G401.6 (cell line): ENCODE measurements around the gene TENT5A.
"Not testable (repeated sequence)": the region's sequence is repeated elsewhere in the genome, so short reads cannot be mapped to it uniquely, and the experiment has no call there.

ENCODE experiments used
- FAIRE-seq: peaks from 2 replicates; lab custom pipeline; 2012; peaks lifted over from hg19 to GRCh38; lab: Jason Lieb, UNC

Gene TENT5A

DNA sequence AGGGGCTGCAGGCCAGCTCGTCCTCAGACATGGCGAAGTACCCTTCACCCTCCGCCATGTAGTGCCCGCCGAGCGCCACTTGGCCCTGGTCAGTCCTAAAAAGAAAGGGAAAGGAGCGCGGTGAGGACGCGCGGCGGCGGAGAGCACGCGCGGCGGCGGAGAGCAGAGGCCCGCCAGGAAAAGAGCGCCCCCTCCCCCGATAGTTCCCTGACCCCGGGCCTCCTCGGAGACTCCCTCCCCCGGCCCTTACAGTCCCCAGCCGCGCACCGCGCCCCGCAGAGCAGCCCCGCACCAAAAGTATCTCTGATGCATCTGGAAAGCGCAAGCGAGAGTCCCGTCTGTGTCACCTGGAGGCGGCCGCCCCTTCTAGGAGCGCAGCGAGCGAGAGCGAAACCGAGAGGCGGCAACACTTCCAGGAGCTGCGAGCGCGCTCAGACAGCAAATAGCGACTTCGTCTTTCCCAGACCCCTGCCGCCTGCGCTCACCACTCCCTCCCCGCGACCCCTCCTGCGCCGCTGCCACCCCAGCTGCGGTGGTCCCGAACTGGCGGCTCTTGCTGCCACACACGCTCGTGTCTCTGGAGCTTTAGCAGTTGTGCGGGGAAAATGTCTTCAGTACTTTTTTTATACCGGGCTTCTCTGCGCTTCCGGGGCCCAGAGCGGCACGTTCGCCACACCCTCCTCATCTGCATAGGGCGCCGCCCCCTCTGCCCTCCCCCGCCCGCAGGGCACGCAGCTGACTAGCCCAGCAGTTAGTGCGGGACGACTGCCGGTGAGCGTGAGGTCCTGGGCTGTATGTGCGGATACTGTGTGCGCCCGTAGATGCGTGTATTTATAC lies at the start of gene TENT5A:
Gene TENT5A (minus strand): TSS at position 598 of the 837 bp plus-strand sequence. CDS start 540 bp downstream, at position 58.
- no peak for FAIRE-seq

DNA sequence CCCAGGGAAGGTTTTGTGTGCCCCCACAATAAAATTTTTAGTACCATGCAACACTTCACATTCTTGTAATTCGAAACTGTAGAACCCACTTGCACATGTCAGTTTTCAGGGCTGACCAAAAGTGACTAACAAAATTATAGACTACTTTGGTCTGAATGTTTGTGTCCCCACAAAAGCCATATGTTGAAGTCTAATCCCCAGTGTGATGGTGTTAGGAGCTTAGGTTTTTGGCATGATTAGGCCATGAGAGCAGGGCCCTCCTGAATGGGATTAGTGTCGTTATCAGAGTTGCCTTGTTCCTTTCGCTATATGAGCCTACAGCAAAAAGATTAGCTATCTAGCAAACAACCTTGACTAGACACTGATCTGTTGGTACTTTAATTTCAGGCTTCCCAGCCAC lies 49.0 kb upstream of the TENT5A start:
- FAIRE-seq, result no peak

DNA sequence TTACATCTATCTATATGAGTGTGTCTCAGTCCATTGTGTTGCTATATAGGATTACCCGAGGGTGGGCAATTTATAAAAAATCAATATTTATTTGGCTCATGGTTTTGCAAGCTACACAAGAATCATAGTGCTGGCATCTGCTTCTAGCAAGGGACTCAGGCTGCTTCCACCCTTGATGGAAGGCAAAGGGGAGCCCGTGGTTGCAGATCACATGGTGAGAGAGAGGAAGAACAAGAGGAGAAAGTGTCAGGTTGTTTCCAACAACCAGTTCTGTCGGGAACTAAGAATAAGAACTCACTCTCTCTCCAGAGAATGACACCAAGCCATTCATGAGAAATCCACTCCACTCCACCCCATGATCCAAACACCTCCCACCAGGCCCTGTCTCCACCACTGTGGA lies 48.2 kb upstream of the TENT5A start:
- FAIRE-seq, result no peak

DNA sequence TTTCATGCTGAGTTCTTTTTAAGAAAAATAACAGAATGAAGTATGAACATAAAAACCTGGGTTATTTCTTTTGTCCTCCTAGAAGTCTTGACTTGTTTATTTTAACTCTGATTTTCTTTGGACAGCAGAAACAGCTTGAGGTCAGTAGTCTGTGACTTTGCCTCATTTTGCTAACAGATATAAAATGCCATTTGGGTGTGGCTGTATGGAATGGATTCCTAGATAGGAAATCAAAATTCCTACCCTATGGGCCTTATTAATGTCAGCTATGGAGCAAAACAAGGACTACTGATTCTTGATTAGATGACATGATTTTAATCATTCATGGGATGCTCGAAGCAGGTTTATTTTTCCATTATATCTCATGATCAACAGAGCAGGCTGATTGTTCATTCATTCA lies 46.8 kb upstream of the TENT5A start:
- no peak for FAIRE-seq

DNA sequence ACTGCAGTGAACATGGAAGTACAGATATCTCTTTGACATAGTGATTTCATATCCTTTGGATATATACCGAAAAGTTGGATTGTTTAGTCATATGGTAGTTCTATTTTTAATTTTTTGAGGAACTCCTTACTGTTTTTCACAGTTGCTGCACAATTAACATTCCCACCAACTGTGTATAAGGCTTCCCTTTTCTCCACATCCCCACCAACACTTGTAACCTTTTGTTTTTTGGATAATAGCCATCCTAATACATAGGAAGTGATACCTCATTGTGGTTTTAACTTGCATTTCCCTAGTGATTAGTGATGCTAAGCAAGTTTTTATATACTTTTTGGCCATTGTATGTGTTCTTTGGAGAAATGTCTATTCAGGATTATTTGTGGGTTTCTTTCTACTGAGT lies 45.1 kb upstream of the TENT5A start:
- no peak for FAIRE-seq

DNA sequence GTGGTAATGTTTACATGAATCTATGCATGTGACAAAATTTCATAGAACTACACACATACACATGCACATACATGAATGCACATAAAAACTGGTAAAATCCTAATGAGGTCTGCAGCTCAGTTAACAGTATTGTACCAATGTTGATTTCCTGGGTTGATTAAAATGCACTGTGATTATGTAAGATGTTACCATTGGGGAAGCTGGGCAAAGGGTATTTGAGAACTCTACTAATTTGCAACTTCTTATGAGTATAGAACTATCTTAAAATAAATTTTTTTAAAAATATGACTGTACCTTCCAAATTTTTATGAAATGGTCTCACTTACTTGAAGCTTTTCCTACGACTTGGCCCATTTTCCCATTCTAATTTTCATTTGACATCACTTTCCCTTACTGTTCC lies 43.4 kb upstream of the TENT5A start:
- FAIRE-seq, result no peak

DNA sequence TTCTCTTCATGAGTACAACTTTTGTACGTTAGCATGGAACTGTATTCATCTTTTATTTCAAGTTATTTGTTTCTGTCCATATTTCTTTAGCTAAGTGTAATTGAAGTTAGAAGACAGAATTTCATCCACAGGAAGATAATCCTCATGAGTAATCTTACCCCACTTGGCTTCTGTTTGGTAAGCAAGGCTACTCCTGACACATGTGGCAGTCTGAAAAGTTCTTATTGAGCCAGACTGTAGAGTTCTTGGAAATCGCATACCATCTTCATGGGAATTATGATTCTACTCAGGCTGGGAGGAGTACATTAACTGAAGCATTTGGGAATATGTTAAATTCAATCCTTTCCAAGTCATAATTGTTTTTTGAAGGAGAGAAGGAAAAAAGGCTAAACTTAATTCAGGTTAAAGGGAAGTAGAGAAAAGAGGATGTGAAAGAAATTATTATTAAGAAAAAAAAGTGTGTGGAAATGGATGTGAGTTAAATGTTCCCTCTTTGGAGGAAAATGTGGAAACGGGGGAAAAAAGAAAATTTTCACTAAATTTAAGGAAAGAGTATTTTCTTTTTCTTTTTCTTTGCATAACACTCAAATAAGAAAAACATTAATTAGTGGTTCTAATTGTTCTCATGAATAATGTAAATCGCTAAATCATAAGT lies 41.5 kb upstream of the TENT5A start:
- FAIRE-seq, result no peak

DNA sequence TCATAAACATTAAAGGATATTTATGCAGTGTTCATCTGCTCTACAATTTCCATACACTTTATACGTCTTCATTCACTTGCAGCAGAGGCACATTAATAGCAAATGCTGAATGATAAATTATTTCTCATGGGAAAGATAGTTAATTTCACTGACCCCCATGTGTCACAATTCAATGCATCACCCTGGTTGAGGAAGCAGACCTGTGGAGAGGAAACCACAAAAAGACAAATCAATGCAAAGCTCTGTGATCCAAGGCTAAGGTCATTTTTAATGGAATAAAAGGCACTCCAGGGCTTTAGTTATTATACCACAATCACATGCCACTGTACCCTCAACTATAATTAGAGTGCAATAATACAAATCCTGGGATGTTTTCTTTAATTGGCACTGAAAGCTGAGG lies 40.3 kb upstream of the TENT5A start:
- FAIRE-seq, result no peak

DNA sequence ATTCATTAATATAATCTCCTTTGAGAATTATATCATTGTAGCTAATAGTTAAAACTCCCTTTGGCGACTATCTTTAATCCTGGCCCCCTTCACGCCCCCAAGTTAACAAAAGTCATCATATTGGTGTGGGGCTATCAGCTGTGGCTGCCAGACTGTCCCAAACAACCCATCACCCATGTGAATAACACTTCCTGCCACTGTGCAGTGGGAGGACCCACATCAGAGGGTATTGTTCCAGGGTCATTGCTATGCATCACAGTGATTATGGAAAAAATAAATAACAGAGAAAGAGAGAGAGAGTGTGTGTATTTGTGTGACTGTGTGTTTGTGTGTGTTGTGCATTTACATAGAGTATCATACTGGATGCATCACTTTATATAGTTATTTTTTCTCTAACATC lies 39.3 kb upstream of the TENT5A start:
- no peak for FAIRE-seq

DNA sequence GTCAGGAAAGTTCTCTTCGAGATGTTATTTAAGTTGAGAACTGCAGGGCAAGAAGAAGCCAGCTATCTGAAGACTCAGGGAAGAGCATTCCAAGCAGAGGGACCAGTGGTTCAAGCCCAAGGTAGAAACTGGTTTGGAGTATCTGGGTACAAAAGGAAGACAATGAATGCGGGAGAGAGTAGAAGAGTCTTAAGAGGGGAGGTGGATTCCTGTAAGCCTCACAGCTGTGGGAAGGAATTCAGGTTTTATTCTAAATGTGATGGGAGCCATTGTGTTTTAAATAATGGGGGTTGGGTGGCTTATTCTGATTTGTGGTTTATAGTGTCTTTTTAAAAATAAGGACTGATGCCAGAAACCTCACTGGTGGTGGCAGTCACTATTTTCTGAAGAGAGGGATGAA lies 37.6 kb upstream of the TENT5A start:
- no peak for FAIRE-seq

DNA sequence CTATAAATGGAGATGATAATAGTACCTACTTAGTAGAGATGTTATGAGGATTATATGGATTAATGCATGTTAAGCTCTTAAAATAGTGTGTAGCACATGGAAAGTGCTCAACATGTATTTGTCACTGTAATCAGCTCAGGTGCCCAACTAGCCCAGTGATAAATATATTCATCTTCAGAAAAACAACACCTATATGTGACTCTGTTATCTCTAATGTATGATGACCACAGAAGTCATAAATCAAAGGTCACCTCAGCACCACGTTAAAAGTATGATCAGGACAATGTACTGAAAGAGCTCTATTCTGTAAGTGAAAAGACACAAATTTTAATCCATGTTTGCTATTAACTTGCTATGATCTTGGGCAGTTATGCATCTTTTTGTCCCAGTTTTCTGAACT lies 36.8 kb upstream of the TENT5A start:
- FAIRE-seq, result no peak

DNA sequence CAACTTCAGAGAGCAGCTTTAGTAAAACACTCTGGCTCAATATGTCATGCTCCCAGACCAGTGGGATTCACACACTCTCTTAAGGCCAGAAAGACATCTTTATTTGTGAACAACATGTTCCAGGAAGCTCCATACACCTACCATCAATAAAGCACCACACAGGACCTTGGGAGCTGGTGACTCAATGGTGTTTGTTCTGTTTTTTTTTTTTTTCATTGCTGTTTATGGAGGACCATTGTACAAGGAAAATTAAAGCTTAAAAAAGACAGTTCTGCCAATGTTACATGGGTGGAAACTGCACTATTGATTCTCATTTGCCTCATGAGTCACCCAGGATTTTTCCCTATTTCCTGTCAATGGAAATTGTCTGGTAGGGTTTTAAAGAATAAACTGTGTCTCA lies 36.3 kb upstream of the TENT5A start:
- FAIRE-seq, result no peak

DNA sequence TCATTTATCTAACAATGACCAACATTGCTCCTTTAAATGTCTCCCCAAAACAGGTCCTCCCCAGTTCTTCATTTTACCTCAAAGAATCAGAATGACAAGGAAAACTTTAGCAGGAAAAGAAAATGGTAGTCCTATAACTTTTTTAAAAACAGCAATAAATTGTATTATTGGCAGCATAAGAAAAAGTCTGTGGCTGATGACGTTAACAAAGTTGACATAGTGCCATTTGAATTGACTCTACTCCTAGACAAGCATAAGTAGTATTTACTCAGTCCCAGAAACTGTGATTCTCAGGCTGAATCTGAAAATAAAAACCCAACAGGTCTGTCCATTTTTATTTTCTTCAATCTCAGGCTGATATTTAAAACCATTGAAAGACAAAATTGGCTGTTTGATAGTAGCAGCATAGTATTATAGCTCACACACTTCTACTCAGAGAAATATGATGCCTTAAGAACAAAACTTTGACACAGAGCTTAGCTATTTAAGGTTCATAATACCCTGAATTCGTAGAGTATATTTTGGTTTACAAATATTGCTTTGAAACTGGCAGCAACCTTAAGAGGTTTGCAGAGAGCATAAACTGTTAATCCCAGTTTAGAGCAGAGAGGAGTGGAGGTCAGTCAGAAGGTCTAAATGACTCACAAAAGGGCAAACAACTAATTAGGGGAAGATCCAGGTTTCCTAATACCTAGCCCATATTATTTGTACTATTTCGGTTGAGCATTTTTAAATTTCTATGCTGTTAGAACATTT lies 35.0 kb upstream of the TENT5A start:
- FAIRE-seq, result peak; percentile 34

DNA sequence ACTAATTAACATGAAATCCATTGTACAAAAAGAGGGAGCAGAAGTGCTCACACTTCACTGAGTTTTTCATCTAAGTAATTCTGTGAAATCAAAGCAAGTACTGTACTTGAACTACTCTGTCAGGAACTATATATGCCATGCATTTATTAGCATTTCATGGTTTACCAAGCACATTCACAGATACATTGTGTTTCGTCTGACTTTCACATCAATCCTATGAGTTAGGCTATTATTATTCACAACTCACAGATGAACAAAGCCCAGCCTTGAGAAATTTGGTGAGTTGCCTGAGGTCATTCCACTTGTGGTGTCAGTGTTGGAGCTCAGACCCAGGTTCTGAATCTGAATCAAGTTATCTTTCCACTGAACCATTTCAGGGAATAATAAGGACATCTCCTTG lies 33.7 kb upstream of the TENT5A start:
- no peak for FAIRE-seq

DNA sequence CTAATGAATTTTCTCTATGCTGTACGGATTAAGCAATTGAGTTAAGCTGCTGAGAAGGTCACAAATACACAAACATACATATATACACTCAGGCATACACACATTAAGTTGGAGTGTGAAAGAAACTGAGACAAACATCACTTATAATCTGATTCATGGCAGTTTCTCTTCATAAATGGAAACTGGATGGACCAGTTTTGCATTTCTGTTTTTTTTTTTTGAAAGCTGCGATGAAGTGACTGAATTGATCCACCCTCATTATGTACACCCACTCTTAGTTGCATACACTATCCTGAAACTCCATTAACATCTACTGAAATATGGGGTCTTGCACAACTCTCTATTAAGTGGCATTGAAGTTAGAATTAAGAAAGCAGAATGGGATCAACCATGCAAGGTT lies 32.9 kb upstream of the TENT5A start:
- FAIRE-seq, result no peak

DNA sequence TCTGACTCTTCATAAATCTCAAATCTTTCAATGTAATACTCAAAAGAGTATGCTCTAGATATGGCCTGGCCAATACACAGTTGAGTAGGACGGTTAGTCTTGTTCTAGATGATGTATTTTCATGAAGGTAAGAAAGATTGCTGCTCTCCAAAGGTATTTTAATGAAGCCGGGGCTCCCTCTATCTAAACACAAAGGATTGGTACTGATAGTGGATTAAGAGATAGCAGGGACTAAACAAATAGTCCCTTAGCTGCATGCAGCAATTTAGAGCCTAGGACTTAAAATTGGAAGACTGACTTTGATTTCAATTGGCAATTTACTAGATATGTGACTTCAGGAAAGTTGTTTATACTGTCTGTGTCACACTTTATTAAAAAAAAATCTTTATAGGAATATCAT lies 31.4 kb upstream of the TENT5A start:
- no peak for FAIRE-seq

DNA sequence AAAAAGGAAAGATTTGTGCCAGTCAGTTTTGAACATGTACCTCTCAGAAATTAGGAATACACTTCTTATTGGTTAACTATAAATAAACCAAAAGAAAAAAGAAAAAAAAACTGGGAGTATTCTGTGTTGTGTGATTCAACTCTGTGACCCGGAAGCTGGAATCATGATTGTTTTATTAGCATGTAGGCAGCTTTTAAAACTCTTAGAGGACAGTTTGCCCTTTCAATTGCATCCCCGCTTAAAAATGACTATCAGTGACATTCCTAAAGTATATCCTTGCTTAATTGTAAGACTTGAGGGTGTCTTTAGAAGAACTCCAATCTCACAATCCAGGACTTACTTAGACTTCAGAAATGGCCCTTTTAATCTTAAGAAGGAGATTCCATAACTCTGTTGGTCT lies 29.1 kb upstream of the TENT5A start:
- FAIRE-seq, result no peak

DNA sequence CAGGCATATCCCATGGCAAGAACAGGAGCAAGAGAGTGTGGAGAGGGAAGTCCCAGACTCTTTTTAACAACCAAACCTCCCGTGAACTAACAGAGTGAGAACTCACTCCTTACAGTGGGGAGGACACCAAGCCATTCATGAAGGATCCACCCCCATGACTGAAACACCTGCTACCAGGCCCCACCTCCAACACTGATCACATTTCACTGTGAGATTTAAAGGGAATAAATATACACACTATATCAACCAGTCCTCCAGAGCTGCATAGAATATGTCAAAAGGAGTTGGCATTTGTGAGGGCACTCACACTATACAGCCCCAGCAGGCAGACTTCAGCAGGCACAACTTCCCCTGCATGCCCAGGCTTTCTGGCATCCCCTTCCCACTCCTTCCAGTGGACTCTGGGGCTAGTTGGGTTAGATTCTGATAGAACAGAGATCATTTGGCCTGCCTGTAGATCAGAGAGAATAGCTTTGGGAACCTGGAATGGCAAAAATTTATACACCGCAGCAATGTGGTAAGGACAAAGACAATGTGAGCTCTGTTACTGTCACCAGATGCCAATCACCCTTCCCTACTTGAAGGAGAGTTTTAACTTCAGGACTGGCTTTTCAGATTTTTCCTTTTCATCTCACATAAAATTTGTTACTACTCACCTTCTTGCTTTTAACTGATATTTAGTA lies 25.2 kb upstream of the TENT5A start:
- FAIRE-seq, result no peak

DNA sequence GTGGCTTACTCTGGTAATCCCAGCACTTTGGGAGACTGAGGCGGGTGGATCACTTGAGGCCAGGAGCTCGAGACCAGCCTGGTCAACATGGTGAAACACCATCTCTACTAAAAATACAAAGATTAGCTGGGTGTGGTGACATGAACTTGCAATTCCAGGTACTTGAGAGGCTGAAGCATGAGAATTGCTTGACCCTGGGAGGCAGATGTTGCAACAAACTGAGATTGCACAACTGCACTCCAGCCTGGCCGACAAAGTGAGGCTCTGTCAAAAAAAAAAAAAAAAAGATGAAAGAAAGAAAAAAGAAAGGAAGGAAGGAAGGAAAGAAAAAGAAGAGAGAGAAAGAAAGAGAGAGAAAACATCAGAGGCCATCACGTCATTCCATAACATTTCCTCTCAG lies 23.7 kb upstream of the TENT5A start:
- not testable (repeated sequence) for FAIRE-seq

DNA sequence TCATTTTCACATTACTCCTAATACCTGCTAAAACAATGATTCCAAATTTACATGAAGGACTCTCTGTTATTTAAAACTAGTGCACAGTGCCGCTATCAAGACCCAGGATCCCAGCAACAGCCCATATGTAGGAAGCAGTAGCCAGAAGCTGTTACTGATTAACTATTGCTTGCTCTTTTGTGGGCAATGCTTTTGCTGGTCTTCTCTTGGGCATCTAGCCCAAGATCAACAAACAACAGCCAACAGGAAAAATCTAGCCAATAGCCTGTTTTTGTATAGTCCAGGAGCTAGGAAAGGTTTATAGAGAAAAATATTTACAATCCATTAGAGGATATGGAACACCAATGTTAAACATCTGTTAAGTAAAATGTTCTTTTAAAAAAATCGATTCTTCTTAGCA lies 22.1 kb upstream of the TENT5A start:
- FAIRE-seq, result no peak

DNA sequence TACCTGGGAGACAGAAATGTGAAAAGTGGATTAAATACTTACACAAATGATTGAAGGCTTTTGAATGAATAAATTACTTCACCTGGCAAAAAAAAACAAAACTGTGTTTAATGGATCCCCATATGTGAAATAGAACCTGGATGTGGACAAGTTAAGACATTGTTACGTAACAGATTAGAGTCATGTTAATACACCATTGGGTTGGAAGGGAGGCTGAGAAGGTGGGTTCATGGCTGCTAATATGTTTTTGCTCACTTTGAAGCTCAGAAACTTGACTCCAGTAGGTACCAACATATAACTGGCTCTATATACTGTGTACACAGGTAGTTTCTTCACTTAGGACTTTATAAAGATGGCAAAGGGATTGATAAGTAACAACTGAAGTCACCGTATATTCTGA lies 21.4 kb upstream of the TENT5A start:
- FAIRE-seq, result no peak

DNA sequence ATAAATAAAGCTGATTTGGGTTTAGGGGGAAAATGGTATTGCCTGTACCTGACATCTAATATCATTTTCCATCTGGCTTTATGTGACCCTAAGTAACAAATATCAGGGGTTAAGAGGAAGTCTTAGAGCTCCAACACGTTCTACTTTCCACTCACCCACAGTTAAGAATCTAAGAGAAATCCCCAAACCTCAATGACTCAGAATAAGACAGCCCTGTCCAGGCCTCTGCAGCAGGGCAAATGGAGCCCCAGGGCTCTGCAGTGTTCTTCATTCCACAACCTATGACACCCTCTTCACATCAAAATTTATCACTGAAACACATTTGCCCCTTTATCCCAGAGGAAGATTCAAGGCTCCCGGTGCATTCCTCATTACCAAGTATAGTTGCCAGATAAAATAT lies 20.3 kb upstream of the TENT5A start:
- FAIRE-seq, result no peak

DNA sequence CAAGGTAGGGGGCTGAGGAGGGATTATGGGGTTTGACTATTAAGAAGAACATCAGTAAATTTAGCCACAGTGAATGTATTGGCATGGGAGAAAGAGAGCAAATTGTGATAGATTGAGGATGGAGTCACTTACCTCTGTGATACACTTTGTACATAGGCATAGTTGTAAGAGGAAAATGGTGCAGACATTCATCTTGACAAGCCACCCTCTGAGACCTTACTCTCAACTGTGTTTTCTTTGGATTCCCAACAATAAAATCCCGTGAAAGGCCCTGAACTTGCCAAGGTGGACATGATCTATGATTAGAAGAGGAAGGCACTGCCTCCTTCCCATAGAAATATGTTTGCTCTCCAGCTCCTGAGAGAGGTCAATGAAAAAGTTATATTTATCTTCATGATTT lies 18.6 kb upstream of the TENT5A start:
- no peak for FAIRE-seq
